VCaP (cell line): ENCODE data around the gene TBC1D9B.

Experiments
- H3K27ac ChIP-seq: fragments of 450-650 bp; 2 replicates; pipeline ENCODE4 v1.5.1; 2017
- TF ChIP-seq, protein P1 (sequence below): fragments of 450-650 bp; conservative IDR thresholded peaks from 2 replicates; pipeline ENCODE4 v1.5.1; 2017; ENCODE audit warnings: mild to moderate bottlenecking, moderate library complexity

The TBC1D9B gene

DNA sequence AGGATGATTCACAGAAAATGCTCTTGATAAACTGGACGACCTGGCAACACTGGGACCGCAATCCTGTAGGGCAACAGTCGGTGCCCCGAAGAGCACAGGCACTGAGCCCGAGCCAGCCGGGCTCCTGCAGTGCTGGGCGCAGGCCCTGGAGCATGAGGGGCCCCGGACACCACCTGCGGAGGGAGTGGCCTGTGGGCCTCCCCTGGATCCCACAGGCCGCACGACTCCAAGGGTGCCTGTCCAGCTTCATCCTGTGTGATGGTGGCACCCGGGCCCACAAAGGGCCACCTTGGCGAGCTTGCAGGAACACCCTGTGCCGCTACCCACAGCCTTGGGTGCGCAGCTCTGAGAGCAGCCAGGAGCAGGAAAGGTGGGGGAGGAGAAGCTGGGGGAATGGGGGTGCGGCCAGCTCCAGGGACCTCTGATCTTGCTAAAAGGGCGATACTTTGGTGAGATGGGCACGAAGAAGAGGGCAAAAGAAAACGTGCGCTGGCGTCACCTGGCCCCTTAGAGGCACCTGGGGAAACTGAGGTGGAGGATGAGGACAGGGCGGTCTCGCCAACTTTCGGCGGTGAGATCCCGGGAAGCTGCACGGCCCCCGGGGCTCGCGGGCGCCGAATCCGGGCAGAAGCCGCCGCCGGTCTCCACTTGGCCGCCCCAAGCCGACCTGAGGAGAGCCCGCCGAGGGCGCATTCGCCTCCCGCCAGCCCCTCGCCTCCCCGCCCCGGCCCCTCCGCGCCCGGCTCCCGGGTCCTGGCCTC, 722 bp downstream of the TBC1D9B start:
- peak overlapping the region; percentile 95 for H3K27ac ChIP-seq
- TF ChIP-seq, protein P1, sequence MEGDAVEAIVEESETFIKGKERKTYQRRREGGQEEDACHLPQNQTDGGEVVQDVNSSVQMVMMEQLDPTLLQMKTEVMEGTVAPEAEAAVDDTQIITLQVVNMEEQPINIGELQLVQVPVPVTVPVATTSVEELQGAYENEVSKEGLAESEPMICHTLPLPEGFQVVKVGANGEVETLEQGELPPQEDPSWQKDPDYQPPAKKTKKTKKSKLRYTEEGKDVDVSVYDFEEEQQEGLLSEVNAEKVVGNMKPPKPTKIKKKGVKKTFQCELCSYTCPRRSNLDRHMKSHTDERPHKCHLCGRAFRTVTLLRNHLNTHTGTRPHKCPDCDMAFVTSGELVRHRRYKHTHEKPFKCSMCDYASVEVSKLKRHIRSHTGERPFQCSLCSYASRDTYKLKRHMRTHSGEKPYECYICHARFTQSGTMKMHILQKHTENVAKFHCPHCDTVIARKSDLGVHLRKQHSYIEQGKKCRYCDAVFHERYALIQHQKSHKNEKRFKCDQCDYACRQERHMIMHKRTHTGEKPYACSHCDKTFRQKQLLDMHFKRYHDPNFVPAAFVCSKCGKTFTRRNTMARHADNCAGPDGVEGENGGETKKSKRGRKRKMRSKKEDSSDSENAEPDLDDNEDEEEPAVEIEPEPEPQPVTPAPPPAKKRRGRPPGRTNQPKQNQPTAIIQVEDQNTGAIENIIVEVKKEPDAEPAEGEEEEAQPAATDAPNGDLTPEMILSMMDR = no peak

DNA sequence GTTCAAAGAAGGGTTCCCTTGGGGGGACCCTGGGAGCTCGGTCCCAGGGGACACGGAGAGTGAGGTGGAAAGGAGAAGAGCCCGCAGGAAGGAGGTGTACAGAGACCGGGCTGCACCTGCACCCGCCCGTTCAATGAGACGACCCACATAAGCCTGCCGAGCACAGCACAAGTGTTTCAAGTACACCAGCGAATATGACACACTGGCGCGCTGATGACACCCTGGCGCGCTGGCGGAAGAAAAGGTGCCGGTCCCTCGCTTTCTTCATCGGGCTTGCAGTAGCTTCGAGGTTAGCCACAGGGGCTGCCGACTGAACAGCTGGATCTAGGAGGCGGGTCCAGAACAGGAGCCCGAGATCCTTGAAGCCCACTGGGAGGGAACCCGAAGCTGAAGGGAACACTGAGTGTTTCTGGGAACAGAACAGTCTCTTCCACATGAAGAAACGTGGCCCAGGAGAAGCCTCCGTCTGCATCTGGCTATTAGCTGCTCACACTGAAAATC, 1.4 kb downstream of the TBC1D9B start:
- peak overlapping the region; percentile 95 for H3K27ac ChIP-seq

DNA sequence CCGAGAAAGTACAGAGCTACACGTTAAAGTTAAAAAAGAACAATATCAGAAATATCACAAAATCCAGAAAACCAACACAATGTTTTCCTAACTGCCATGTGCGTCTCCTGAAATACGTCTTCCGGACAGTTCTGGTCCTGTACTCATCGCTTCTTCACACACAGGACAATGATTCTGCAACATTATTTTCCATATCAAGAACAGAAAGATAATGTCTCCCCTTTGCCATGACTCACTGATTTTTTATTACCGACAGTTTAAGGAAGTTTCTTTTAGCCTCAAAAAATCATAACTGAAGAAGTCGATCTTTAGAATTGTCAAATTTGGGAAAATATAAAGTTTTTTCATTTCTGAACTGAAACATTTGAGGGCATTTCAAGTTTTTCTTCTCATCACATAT, 2.5 kb downstream of the TBC1D9B start:
- no peak overlapping the region; the same call in 1 of the 2 replicates for H3K27ac ChIP-seq

More for the DNA sequence above, 1.4 kb downstream of the TBC1D9B start:
- TF ChIP-seq, protein P1 = no peak

DNA sequence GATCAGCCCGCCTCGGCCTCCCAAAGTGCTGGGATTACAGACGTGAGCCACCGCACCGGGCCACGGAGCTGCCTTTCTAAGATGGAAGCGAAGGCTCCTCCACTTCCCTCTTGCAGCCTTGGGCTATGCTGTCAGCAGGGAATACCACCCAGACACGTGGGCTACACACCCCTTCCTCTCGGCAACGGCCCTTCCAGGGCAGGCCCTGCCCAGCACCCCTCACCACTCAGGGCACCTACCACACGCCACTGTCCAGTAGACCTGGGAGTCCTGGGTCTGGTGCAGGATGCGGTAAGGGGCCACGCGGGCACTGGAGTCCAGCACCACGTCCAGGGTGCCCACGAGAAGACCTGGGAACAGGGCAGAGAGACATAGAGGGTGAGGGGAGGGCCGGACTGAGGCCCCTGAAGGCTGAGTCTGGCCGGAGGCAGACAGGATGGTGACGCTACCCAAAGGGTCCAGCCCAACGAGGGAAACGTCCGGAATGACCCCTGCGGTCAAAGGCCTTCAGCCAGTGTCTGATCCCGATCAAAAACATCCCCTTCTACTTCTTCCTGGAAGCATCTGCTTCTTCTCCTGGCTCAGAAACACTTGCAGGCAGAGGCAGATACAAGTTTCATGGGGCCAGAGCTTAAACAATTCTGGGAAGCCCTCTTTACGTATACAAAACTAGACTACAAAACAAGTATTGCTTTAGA, 3.1 kb downstream of the TBC1D9B start:
- TF ChIP-seq, protein P1 = no peak
- peak overlapping the region; percentile 5; the same call in 1 of the 2 replicates for H3K27ac ChIP-seq

More for the DNA sequence above, 2.5 kb downstream of the TBC1D9B start:
- TF ChIP-seq, protein P1 = no peak

DNA sequence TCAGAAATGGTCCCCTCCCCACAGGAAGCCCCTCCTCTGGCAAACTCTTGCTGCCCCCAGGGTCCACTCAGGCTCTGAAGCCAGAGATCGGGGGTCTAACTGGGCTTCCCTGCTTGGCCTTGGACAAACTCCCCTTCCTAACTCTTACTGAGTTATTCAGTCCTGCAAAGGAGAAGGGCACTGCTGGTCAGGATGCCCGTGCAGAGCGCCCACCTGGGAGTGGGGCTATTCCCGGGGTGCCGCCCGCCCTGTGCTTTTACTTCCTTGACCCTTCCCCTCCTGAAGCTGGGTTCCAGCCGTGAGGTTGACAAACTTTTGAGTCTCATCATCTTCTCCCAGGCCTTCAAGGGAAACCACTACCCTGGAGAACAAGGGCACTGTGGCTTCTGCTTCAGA, 4.9 kb downstream of the TBC1D9B start:
- TF ChIP-seq, protein P1 = no peak
- peak overlapping the region; percentile 99 for H3K27ac ChIP-seq

DNA sequence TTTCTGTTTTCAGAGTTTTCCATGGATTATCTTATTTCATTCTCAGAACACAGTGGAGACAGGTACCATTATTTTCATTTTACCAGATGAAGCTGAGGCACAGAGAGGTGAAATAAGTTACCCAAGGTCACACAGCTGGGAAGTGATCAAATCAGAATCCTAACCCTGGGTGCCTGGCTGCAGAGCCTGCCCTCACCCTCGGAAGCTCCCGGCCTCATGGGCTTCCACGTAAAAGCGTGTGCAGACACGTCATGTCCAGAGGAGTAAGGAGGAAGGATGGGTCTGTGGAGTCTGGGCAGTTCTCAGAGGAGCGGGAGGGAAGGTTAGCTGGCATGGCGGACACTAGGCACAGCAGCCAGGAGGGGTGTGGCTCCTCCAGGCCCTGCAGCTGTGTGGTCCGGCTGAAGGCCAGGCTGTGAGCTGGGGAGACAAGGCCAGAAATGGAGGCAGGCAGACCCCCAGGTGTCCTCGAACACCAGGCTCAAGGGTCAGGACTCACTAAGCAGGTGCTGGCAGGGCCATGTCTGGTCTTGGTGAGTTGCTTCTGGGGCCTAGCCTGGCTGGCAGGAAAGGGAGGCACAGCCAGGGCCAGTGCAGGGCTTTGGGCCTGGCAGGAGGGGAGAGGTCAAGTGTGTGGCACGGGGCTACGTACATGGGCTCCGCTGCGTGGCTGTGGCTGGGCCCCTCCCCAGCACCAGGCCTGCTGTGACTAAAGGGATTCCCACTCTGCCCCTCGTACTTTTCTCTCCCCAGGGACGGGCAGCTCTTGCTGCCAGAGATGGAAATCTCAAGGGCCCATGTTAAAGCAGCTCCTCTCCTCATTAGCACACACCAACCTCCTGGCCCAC, 5.6 kb downstream of the TBC1D9B start:
- H3K27ac ChIP-seq = peak overlapping the region; percentile 99
- TF ChIP-seq, protein P1 = no peak

DNA sequence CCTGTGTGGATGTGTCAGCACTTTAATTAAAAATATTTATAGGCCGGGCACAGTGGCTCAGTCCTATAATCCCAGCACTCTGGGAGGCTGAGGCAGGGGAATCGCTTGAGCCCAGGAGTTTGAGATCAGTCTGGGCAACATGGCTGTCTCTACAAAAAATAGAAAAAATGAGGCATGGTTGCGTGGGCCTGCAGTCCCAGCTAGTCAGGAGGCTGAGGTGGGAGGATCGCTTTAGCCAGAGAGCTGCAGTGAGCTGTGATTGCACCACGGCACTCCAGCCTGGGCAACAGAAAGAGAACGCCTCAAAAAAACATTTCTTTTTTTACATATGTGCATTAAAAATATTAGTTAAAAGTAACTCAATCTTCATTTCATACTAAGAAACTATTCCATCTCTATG, 6.2 kb downstream of the TBC1D9B start:
- H3K27ac ChIP-seq = peak overlapping the region; percentile 99
- TF ChIP-seq, protein P1 = no peak
